ENCODE data around the gene FGD3. TPM values are rescaled to one million over a fixed set of nuclear protein-coding genes. Genes with fewer than 3 reads are reported as not detected.

Gene FGD3
- total RNA-seq, 2 donors from 2014 or later = 42.0 to 43.3 TPM

DNA sequence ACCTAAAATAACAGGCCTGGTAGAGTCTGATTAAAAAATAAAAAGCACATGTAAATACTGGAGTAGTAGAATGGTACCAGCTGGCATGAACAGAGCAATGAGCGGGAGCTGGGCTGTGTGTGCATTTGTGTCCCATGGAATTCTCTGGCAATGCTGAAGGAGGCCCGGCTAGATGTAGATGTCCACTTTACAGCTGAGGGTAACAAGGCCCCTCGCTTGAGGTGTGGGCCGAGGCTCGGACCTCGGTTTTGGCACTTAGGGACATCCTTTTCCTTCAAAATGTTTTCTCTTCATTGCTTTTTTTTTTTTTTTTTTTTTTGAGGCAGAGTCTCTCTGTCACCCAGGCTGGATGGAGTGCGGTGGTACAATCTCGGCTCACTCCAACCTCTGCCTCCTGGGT is 1.5 kb upstream of the FGD3 start:
- Mint-ChIP-seq H3K4me3 (no peak overlapping the region), H3K4me1 (ENCODE audit: low read depth in 2 of 2) (peaks cover 12 to 20% of the 10 kb centered on the region in 2 donors), H3K9me3 (peaks cover 4% of the 10 kb centered on the region), H3K36me3 (peaks cover 7% of the 10 kb centered on the region), H3K27me3 (peaks cover 7 to 16% of the 10 kb centered on the region in 2 donors), H3K27ac (no peak overlapping the region)
- ATAC-seq (no peak), DNase-seq (ENCODE audit: low spot score) (no peak)

DNA sequence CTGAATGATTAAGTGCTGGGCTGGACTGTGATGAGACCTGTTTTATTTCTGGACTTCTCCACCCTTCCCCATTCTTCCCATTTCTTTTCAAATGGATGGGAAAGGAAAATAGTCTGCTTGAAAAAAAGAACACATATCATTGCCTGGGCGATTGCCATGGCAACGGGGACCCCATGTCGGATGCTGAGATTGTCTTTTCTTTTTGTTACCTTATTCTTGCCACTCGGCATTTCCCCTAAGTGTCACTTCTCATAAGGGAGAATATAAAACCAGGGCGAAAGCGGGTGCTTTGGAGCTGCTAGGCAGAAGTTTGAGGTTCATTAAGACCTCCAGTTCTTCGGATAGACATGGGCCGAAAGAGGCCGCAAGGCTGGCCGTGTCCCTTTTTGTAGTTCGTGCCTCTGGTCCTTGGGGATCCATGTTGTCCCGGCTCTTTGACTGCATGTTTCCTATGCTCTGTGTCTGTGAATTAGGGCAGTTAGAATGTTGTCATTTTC is 763 bp downstream of the FGD3 start:
- ATAC-seq = no peak
- no peak for DNase-seq (ENCODE audit: low spot score)
- H3K4me1 Mint-ChIP-seq (ENCODE audit: low read depth in 2 of 2) = peaks cover 12 to 20% of the 10 kb centered on the region in 2 donors
- no peak overlapping the region for H3K27ac Mint-ChIP-seq
- peaks cover 7 to 13% of the 10 kb centered on the region in 2 donors for H3K27me3 Mint-ChIP-seq
- H3K9me3 Mint-ChIP-seq = peaks cover 4% of the 10 kb centered on the region
- H3K36me3 Mint-ChIP-seq = peaks cover 7% of the 10 kb centered on the region
- H3K4me3 Mint-ChIP-seq = peak overlapping the region; percentile 47

- peaks cover 7% of the 10 kb centered on the region for H3K36me3 Mint-ChIP-seq
- H3K27ac Mint-ChIP-seq = no peak overlapping the region
- peaks cover 7 to 13% of the 10 kb centered on the region in 2 donors for H3K27me3 Mint-ChIP-seq
- H3K4me3 Mint-ChIP-seq = peak overlapping the region; percentile 47
- ATAC-seq (no peak), DNase-seq (ENCODE audit: low spot score) (no peak)
- peaks cover 13 to 21% of the 10 kb centered on the region in 2 donors for H3K4me1 Mint-ChIP-seq (ENCODE audit: low read depth in 2 of 2)
- peaks cover 4% of the 10 kb centered on the region for H3K9me3 Mint-ChIP-seq
Measured at GRCh38 chr9:92948632-92949031, 1.3 kb downstream of the FGD3 start.

GRCh38 chr9:92949266-92949982 is 2.1 kb downstream of the FGD3 start:
- ATAC-seq (no peak), DNase-seq (ENCODE audit: low spot score) (no peak)
- H3K27ac Mint-ChIP-seq = no peak overlapping the region
- peaks cover 7 to 13% of the 10 kb centered on the region in 2 donors for H3K27me3 Mint-ChIP-seq
- H3K4me1 Mint-ChIP-seq (ENCODE audit: low read depth in 2 of 2) = peaks cover 20 to 29% of the 10 kb centered on the region in 2 donors
- no peak overlapping the region for H3K4me3 Mint-ChIP-seq
- H3K36me3 Mint-ChIP-seq = peaks cover 7% of the 10 kb centered on the region
- peaks cover 4% of the 10 kb centered on the region for H3K9me3 Mint-ChIP-seq

DNA sequence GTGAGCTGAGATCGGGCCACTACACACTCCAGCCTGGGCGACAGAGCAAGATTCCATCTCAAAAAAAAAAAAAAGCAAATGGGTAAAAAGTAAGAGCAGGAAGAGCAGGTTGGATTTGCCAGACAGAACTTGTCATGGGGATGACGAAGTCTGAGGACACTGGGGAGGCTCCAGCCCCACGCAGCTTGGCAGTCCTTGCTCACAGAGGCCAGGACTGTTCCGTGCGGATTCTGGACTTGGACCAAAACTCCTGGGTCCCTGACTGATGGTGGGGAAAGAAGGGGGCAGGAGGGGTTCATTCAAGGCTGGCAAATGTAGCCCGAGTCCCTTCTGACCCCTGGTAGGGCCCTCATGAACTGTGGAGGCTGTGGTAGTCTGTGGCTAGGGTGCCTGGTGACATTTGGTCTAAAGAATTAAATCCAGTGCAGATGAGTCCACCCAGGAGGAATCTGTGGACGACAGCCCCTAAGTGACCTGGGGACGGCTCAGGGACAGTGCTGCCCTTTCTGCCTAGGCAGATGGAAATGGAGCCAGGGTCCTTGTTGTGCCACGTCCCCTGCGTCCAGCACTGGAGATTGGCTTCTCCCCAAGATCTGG is 3.1 kb downstream of the FGD3 start:
- H3K27me3 Mint-ChIP-seq = peaks cover 7 to 13% of the 10 kb centered on the region in 2 donors
- peaks cover 4% of the 10 kb centered on the region for H3K9me3 Mint-ChIP-seq
- H3K4me3 Mint-ChIP-seq = no peak overlapping the region
- no peak for DNase-seq (ENCODE audit: low spot score)
- H3K4me1 Mint-ChIP-seq (ENCODE audit: low read depth in 2 of 2) = peaks cover 26 to 35% of the 10 kb centered on the region in 2 donors
- peak overlapping the region in 1 of 2 donors; percentile 35 for H3K27ac Mint-ChIP-seq
- peaks cover 7% of the 10 kb centered on the region for H3K36me3 Mint-ChIP-seq
- no peak for ATAC-seq

DNA sequence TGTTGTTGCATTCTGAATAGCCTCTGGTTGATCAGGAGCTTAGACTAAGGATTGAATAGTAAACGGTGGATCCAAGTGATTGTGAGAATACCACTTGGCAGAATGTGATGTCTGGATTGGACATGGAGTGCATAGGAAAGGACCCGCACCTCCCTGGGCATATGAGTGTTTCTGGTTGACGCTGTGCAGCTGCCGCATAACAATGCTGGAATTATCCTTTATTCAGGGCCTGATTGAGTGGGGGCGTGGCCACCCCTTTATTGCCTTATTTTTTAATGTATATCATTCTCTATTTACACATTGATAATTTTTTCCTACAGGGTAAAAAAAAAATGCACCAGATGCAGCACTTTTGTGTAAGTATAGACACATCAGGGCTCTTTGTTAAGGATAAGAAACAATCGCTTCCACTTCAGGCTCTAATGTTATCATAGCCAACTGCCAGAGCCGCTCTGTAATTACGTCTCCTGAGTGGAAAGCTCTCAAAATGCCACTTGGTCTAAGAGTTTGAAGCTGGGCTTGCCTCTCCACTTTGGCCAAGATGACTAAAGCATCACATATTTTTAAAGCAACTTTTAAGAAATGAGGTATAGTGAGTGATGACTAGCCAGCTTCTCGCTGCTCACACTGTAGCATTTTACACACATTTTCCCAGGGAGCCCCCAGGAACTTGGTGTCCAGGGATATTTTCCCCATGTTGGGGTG is 5.7 kb downstream of the FGD3 start:
- peak overlapping the region; percentile 83 to 89 for H3K27ac Mint-ChIP-seq
- peaks cover 30 to 32% of the 10 kb centered on the region in 2 donors for H3K4me1 Mint-ChIP-seq (ENCODE audit: low read depth in 2 of 2)
- no peak for DNase-seq (ENCODE audit: low spot score)
- no peaks in the 10 kb centered on the region for H3K9me3 Mint-ChIP-seq
- peak overlapping the region; percentile 81 for H3K4me3 Mint-ChIP-seq
- H3K27me3 Mint-ChIP-seq = peaks cover 0 to 5% of the 10 kb centered on the region in 2 donors
- H3K36me3 Mint-ChIP-seq = no peaks in the 10 kb centered on the region
- ATAC-seq = no peak

GRCh38 chr9:92954049-92954861 is 6.9 kb downstream of the FGD3 start:
- peaks cover 24 to 28% of the 10 kb centered on the region in 2 donors for H3K4me1 Mint-ChIP-seq (ENCODE audit: low read depth in 2 of 2)
- peak; percentile 79 for DNase-seq (ENCODE audit: low spot score)
- peak overlapping the region; percentile 81 for H3K4me3 Mint-ChIP-seq
- peak overlapping the region; percentile 83 to 89 for H3K27ac Mint-ChIP-seq
- no peaks in the 10 kb centered on the region for H3K9me3 Mint-ChIP-seq
- no peaks in the 10 kb centered on the region for H3K36me3 Mint-ChIP-seq
- no peaks in the 10 kb centered on the region for H3K27me3 Mint-ChIP-seq
- ATAC-seq = peak; percentile 87 to 91

GRCh38 chr9:92954886-92955285 is 7.6 kb downstream of the FGD3 start:
- peak overlapping the region; percentile 81 for H3K4me3 Mint-ChIP-seq
- DNase-seq (ENCODE audit: low spot score) (no peak), ATAC-seq (no peak)
- peak overlapping the region; percentile 83 to 89 for H3K27ac Mint-ChIP-seq
- peaks cover 27 to 31% of the 10 kb centered on the region in 2 donors for H3K4me1 Mint-ChIP-seq (ENCODE audit: low read depth in 2 of 2)
- H3K9me3 Mint-ChIP-seq = no peaks in the 10 kb centered on the region
- no peaks in the 10 kb centered on the region for H3K27me3 Mint-ChIP-seq
- no peaks in the 10 kb centered on the region for H3K36me3 Mint-ChIP-seq

- no peak overlapping the region for H3K4me3 Mint-ChIP-seq
- H3K36me3 Mint-ChIP-seq = peaks cover 10% of the 10 kb centered on the region
- peaks cover 48 to 49% of the 10 kb centered on the region in 2 donors for H3K4me1 Mint-ChIP-seq (ENCODE audit: low read depth in 2 of 2)
- H3K27ac Mint-ChIP-seq = peak overlapping the region; percentile 82 to 88
- ATAC-seq (no peak), DNase-seq (ENCODE audit: low spot score) (no peak)
- H3K9me3 Mint-ChIP-seq = peaks cover 6% of the 10 kb centered on the region
- no peaks in the 10 kb centered on the region for H3K27me3 Mint-ChIP-seq
Measured at GRCh38 chr9:92960561-92961290, 13.4 kb downstream of the FGD3 start.

DNA sequence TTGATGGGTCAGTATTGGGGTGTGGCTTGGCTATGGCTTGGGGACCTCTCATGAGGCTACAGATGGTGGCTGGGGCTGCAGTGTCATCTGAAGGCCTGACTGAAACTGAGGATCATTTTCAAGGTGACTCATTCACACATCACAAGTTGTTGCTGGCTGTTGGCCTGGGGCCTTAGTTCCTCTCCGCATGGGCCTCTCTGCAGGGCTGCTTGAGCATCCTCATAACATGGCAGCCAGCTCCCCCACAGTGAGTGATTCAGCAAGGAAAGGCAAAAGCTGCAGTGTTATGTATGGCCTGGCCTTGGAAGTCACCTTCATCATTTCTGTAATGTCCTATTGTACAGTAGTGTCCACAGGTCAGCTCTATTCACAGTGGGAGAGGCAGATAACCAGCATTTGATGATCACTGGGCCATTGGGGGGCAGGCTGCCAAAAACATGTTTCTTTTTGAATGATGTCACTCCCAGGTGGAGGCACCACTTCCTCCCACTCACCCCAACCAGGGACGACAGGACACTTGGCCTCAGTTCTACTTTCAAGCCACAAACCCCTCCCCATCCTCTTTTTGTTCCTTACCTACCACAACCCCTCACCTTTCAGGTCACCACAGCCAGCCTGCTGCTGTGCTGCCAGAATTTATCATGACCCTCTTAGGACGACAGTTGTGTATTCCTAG is 14.4 kb downstream of the FGD3 start:
- ATAC-seq (peak in 1 of 2 donors; percentile 28), DNase-seq (ENCODE audit: low spot score) (no peak)
- Mint-ChIP-seq H3K27ac (peak overlapping the region; percentile 82 to 88), H3K4me1 (ENCODE audit: low read depth in 2 of 2) (peaks cover 48 to 50% of the 10 kb centered on the region in 2 donors), H3K9me3 (peaks cover 6% of the 10 kb centered on the region), H3K4me3 (peak overlapping the region; percentile 59), H3K36me3 (peaks cover 10% of the 10 kb centered on the region), H3K27me3 (no peaks in the 10 kb centered on the region)

DNA sequence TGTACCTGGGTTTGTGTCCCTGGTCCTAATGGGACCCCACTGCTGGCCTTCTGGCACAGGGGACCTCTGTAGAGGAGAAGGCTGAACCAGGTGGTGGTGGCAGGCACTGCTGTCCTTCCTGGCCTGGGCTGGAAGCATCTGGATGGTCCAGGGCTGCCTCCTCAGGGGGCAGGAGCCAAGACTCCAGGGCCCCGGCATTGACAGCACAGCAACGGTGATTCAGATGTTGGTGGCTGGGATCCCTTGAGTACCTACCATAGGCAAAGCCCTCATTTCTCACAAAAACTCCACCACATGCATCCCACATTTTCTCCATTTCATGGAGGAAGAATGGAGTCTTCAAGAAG is 15.0 kb downstream of the FGD3 start:
- Mint-ChIP-seq H3K36me3 (peaks cover 10% of the 10 kb centered on the region), H3K27ac (peak overlapping the region; percentile 82 to 88), H3K4me1 (ENCODE audit: low read depth in 2 of 2) (peaks cover 50 to 54% of the 10 kb centered on the region in 2 donors), H3K9me3 (peaks cover 6% of the 10 kb centered on the region), H3K27me3 (no peaks in the 10 kb centered on the region), H3K4me3 (peak overlapping the region; percentile 59)
- DNase-seq (ENCODE audit: low spot score) (no peak), ATAC-seq (no peak)

GRCh38 chr9:92962846-92963245 is 15.5 kb downstream of the FGD3 start:
- no peak for ATAC-seq
- Mint-ChIP-seq H3K9me3 (peaks cover 6% of the 10 kb centered on the region), H3K36me3 (peaks cover 10% of the 10 kb centered on the region), H3K4me3 (no peak overlapping the region), H3K4me1 (ENCODE audit: low read depth in 2 of 2) (peaks cover 56 to 59% of the 10 kb centered on the region in 2 donors), H3K27me3 (no peaks in the 10 kb centered on the region), H3K27ac (peak overlapping the region in 1 of 2 donors; percentile 88)
- DNase-seq (ENCODE audit: low spot score) = no peak

All from natural killer cell treated with Interleukin-12 subunit alpha and Interleukin-12 subunit beta and Interleukin-15 and Interleukin-18, amount 100 ng/mL, for 72 hours (primary cell).